Endodermal cell (in vitro differentiated cells): Measurements from ENCODE around the gene FGF14. TPM values are rescaled to one million over a fixed set of nuclear protein-coding genes. Genes with fewer than 3 reads are reported as not detected.
A peak's percentile ranks its signal among the peaks of the same experiment; 100 is the strongest.

Experiments
- DNase-seq: peaks from one replicate; pipeline ENCODE4 v3.0.0-alpha.2; 2017
- H3K27ac ChIP-seq: 2 replicates; pipeline ENCODE4 v1.5.1; 2013; ENCODE audit warnings: mild to moderate bottlenecking, low read depth, low read length, moderate library complexity
- H3K27me3 ChIP-seq: 2 replicates; pipeline ENCODE4 v1.6.1; 2013; ENCODE audit warnings: mild to moderate bottlenecking, low read length, moderate library complexity; ENCODE audit not compliant: insufficient read depth, control insufficient read depth, poor library complexity, severe bottlenecking
- H3K36me3 ChIP-seq: 2 replicates; pipeline ENCODE4 v1.7.0; 2013; ENCODE audit warnings: mild to moderate bottlenecking, low read length, moderate library complexity; ENCODE audit not compliant: control insufficient read depth, insufficient read depth
- H3K4me1 ChIP-seq: one replicate; pipeline ENCODE4 v1.7.0; 2013; ENCODE audit warnings: low read length; ENCODE audit not compliant: control insufficient read depth, insufficient read depth
- H3K4me3 ChIP-seq: 2 replicates; pipeline ENCODE4 v1.5.1; 2013; ENCODE audit warnings: mild to moderate bottlenecking, low read length, moderate library complexity
- H3K9ac ChIP-seq: 2 replicates; pipeline ENCODE4 v1.6.1; 2013; ENCODE audit warnings: mild to moderate bottlenecking, low read length, moderate library complexity; ENCODE audit not compliant: poor library complexity, severe bottlenecking; ENCODE audit errors: extremely low read depth
- H3K9me3 ChIP-seq: 2 replicates; pipeline ENCODE4 v1.6.1; 2013; ENCODE audit warnings: mild to moderate bottlenecking, low read length, moderate library complexity; ENCODE audit not compliant: control insufficient read depth
- H3K27ac Mint-ChIP-seq: 2 replicates; pipeline ENCODE4 v1.8.0; 2020; ENCODE audit warnings: mixed read lengths
- H3K27me3 Mint-ChIP-seq: 2 replicates; pipeline ENCODE4 v1.8.0; 2021; ENCODE audit warnings: mild to moderate bottlenecking, mixed read lengths; ENCODE audit not compliant: insufficient read depth
- H3K36me3 Mint-ChIP-seq: 2 replicates; pipeline ENCODE4 v1.8.0; 2020; ENCODE audit warnings: low read depth, mixed read lengths
- H3K4me1 Mint-ChIP-seq: 2 replicates; pipeline ENCODE4 v1.8.0; 2020; ENCODE audit warnings: mixed read lengths
- H3K4me3 Mint-ChIP-seq: 2 replicates; pipeline ENCODE4 v1.8.0; 2020; ENCODE audit warnings: mild to moderate bottlenecking, moderate library complexity, mixed read lengths
- H3K9me3 Mint-ChIP-seq: 2 replicates; pipeline ENCODE4 v1.8.0; 2020; ENCODE audit warnings: mild to moderate bottlenecking, mixed read lengths
- CTCF ChIP-seq: fragments of 200-600 bp; sonication (generic); conservative IDR thresholded peaks from 2 replicates; pipeline ENCODE4 v1.5.0; 2021; ENCODE audit warnings: antibody characterized with exemption, mild to moderate bottlenecking
- WGBS, 2 experiments: methylation state at CpG; one replicate each; pipeline versions ENCODE4 v1.1.5 to v1.1.7; 2013; ENCODE audit warnings: missing lambda C conversion rate in 2 of 2, mixed read lengths in 1 of 2; ENCODE audit not compliant: insufficient coverage in 1 of 2, insufficient read length in 1 of 2; 5-methylcytosine and 5-hydroxymethylcytosine counted together
- total RNA-seq, 2 donors: library from RNA; stranded (reverse); fragmentation: NEBNext Ultra II Directional in 1 of 2; extraction: Animal tissue kit (Norgen Biotek cat#: 25700) in 1 of 2; gene quantifications; 2 replicates in 1 of 2; 3 replicates in 1 of 2; pipeline ENCODE4 v1.2.1, GENCODE V29; 2021

The FGF14 gene
- total RNA-seq, 2 donors from 2014 or later, result 0.15 to 0.26 TPM

GRCh38 chr13:101707659-101708058, 694.2 kb downstream of the FGF14 start:
- H3K36me3 ChIP-seq, result no peaks in the 10 kb centered on the region
- no peak overlapping the region for H3K27ac Mint-ChIP-seq

GRCh38 chr13:101706651-101707050, 695.2 kb downstream of the FGF14 start:
- no peaks in the 10 kb centered on the region for H3K36me3 Mint-ChIP-seq
- H3K4me3 Mint-ChIP-seq, result no peak overlapping the region
- WGBS, 2 experiments, result 95 to 100% methylated on average over 4 to 6 of the region's 6 CpGs
- no peak overlapping the region for H3K27ac Mint-ChIP-seq
- peaks cover 4% of the 10 kb centered on the region for H3K27me3 Mint-ChIP-seq
- Histone ChIP-seq H3K4me3 (no peak overlapping the region), H3K27me3 (no peaks in the 10 kb centered on the region), H3K4me1 (no peaks in the 10 kb centered on the region), H3K9ac (no peak overlapping the region), H3K9me3 (peaks cover 13% of the 10 kb centered on the region), H3K36me3 (no peaks in the 10 kb centered on the region), H3K27ac (no peak overlapping the region)
- peaks cover 43% of the 10 kb centered on the region for H3K4me1 Mint-ChIP-seq
- peaks cover 2% of the 10 kb centered on the region for H3K9me3 Mint-ChIP-seq
- no peak for TF ChIP-seq CTCF
- DNase-seq, result no peak

More at GRCh38 chr13:101707659-101708058, 694.2 kb downstream of the FGF14 start:
- Mint-ChIP-seq H3K4me1 (peaks cover 43% of the 10 kb centered on the region), H3K36me3 (no peaks in the 10 kb centered on the region), H3K4me3 (no peak overlapping the region), H3K27me3 (peaks cover 4% of the 10 kb centered on the region), H3K9me3 (peaks cover 2% of the 10 kb centered on the region)
- 86% methylated on average over 2 of the region's 2 CpGs; no CpG with 5 or more reads in 1 of the 2 experiments for WGBS, 2 experiments
- no peaks in the 10 kb centered on the region for H3K4me1 ChIP-seq
- DNase-seq, result no peak
- H3K9me3 ChIP-seq, result peaks cover 13% of the 10 kb centered on the region
- H3K9ac ChIP-seq, result no peak overlapping the region
- H3K27ac ChIP-seq, result no peak overlapping the region
- H3K4me3 ChIP-seq, result no peak overlapping the region
- no peak for TF ChIP-seq CTCF
- H3K27me3 ChIP-seq, result no peaks in the 10 kb centered on the region

GRCh38 chr13:101703838-101704237, 698.0 kb downstream of the FGF14 start:
- no peaks in the 10 kb centered on the region for H3K36me3 Mint-ChIP-seq
- no peaks in the 10 kb centered on the region for H3K27me3 ChIP-seq
- H3K36me3 ChIP-seq, result no peaks in the 10 kb centered on the region
- DNase-seq, result peak; percentile 57
- 81 to 85% methylated on average over 2 to 3 of the region's 3 CpGs for WGBS, 2 experiments
- no peaks in the 10 kb centered on the region for H3K4me1 ChIP-seq
- peaks cover 2% of the 10 kb centered on the region for H3K9me3 Mint-ChIP-seq
- H3K4me1 Mint-ChIP-seq, result peaks cover 27% of the 10 kb centered on the region
- TF ChIP-seq CTCF, result no peak
- H3K4me3 Mint-ChIP-seq, result no peak overlapping the region
- no peak overlapping the region for H3K27ac ChIP-seq
- H3K9ac ChIP-seq, result no peak overlapping the region
- H3K9me3 ChIP-seq, result peaks cover 13% of the 10 kb centered on the region
- H3K27me3 Mint-ChIP-seq, result no peaks in the 10 kb centered on the region
- H3K4me3 ChIP-seq, result peak overlapping the region; percentile 27
- no peak overlapping the region for H3K27ac Mint-ChIP-seq
